ENCODE measurements around the gene TTC39A.
A peak's percentile ranks its signal among the peaks of the same experiment; 100 is the strongest.

The TTC39A gene

DNA sequence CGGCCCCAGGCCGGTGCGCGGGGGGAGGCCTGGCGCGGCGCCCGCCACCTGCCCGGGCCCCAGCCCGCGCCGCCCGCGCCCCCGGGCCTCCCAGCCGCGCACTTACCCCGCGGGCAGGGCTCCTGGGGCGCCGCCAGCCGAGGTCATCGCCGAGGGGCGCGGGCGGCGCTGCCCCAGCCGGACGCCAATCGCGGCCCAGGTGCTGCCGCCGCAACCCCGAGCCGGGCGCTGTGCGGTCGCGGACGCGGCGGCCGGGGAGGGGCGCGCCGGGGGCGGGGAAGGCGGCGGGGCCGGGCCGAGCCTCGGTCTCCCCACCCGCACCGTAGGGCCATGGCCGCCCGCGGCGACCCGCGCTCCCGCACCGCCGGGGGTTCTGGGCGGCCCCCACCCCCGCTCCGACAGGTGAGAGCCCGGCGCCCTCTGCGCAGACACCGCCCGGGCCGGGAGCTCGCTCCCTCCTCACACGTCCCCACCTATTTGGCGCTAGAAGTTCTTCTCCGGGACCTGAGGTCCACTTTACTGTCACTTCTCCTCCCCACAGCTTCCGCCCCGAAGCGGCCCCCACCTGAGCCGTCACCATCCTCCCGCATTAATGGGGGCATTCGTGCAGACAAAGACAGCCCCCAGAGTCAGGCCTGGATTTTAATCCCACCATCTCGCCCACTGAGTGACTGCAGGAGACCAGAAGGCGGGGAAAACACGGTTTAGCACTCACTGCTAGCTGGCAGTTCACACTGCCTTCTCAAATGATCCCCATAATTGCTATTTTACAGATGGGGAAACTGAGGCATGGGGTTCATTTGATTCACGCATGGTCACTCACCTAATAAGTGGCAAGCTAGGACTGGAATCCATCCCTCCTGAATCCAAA lies at the start of gene TTC39A:
Gene TTC39A (minus strand): TSS at position 232 of the 871 bp plus-strand sequence. CDS start 85 bp downstream, at position 147.
- no peak for ATAC-seq
- DNase-seq (ENCODE audit: low spot score in 2 of 2): no peak
- no peak within 1 kb of the TSS for H3K27ac Mint-ChIP-seq

GRCh38 chr1:51378871-51379270 lies 48.5 kb upstream of the TTC39A start:
- Mint-ChIP-seq H3K27ac (no peak overlapping the region), H3K4me1 (peaks cover 15% of the 10 kb centered on the region)

More for the DNA sequence above, at the start of gene TTC39A:
- Mint-ChIP-seq H3K9me3 (no peaks in the 10 kb centered on the region), H3K4me1 (peaks cover 14% of the 10 kb centered on the region), H3K4me3 (peak within 1 kb of the TSS; percentile 70), H3K36me3 (no peaks in the 10 kb centered on the region)

DNA sequence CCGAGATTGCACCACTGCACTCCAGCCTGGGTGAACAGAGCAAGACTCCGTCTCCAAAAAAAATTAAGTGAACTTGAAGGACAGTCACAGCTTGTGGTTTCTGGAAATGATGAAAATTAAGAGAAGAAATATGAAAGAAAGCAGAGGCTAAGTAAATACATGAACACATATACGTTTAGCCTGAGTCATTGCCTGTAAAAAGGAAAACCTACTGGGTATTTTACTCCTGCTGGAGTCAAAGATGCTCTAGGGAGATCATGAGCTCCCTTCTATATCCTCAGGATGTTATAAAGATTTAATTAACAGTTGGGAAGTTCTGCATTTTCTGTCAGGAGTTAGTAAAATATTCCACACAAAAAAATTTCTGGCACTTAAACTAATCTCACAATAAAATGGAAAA lies 43.5 kb upstream of the TTC39A start:
- no peaks in the 10 kb centered on the region for H3K4me1 Mint-ChIP-seq
- ATAC-seq (no peak), DNase-seq (ENCODE audit: low spot score in 2 of 2) (no peak)
- no peaks in the 10 kb centered on the region for H3K9me3 Mint-ChIP-seq
- no peak overlapping the region for H3K4me3 Mint-ChIP-seq
- H3K36me3 Mint-ChIP-seq: peaks cover 87% of the 10 kb centered on the region
- no peak overlapping the region for H3K27ac Mint-ChIP-seq

More at GRCh38 chr1:51378871-51379270, 48.5 kb upstream of the TTC39A start:
- Mint-ChIP-seq H3K36me3 (peaks cover 96% of the 10 kb centered on the region), H3K4me3 (no peak overlapping the region), H3K9me3 (no peaks in the 10 kb centered on the region)
- DNase-seq (ENCODE audit: low spot score in 2 of 2): no peak
- ATAC-seq: no peak

DNA sequence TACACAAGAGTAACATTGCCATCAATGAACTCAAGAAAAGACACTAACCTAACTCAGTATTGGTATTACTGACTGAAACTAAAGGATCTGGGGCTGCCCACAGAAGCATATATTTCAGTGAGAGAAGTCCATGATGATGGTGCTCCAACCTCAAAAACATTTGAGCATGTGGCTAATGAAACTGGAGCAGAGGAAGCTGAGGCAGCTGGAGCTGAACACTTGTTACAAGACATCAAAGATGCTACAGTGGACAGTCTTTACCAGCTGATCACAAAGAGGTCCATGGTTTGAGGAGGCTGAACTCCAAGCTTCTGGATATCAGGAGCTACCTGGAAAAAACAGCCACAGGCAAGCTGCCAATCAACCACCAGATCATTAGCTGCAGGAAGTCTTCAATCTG lies 42.2 kb upstream of the TTC39A start:
- no peaks in the 10 kb centered on the region for H3K9me3 Mint-ChIP-seq
- peak; percentile 34 for ATAC-seq
- H3K4me3 Mint-ChIP-seq: no peak overlapping the region
- H3K4me1 Mint-ChIP-seq: no peaks in the 10 kb centered on the region
- peaks cover 81% of the 10 kb centered on the region for H3K36me3 Mint-ChIP-seq
- DNase-seq (ENCODE audit: low spot score in 2 of 2): no peak
- no peak overlapping the region for H3K27ac Mint-ChIP-seq

DNA sequence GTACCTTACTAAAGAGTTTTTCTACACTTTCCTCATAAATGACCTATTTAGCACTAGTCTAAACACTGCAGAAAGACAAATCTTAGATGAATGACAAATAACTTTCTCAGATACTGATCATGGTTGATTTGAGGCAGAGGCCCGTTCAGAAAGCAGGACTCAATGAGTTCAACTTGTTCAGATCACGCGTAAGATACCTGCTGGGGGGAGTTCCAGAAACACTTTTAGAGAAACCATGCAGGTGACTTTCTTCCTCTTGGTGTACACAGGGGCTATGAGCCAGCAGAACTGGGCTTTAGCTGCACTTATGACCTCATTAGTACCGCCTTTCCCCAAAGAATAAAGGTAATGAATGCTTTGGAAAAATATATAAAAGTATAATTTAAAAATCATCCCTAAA lies 38.8 kb upstream of the TTC39A start:
- ATAC-seq: no peak
- no peak for DNase-seq (ENCODE audit: low spot score in 2 of 2)
- H3K36me3 Mint-ChIP-seq: peaks cover 75% of the 10 kb centered on the region
- H3K4me3 Mint-ChIP-seq: no peak overlapping the region
- no peaks in the 10 kb centered on the region for H3K9me3 Mint-ChIP-seq
- H3K27ac Mint-ChIP-seq: no peak overlapping the region
- no peaks in the 10 kb centered on the region for H3K4me1 Mint-ChIP-seq

GRCh38 chr1:51365774-51366173 lies 35.4 kb upstream of the TTC39A start:
- H3K27ac Mint-ChIP-seq: no peak overlapping the region
- no peaks in the 10 kb centered on the region for H3K9me3 Mint-ChIP-seq
- H3K4me3 Mint-ChIP-seq: no peak overlapping the region
- ATAC-seq (no peak), DNase-seq (ENCODE audit: low spot score in 2 of 2) (no peak)
- H3K4me1 Mint-ChIP-seq: no peaks in the 10 kb centered on the region
- peaks cover 84% of the 10 kb centered on the region for H3K36me3 Mint-ChIP-seq

GRCh38 chr1:51359879-51360278 lies 29.5 kb upstream of the TTC39A start:
- DNase-seq (ENCODE audit: low spot score in 2 of 2): peak in 1 of 2 donors; percentile 12
- Mint-ChIP-seq H3K4me1 (no peaks in the 10 kb centered on the region), H3K27ac (no peak overlapping the region), H3K36me3 (peaks cover 100% of the 10 kb centered on the region), H3K9me3 (no peaks in the 10 kb centered on the region), H3K4me3 (no peak overlapping the region)
- no peak for ATAC-seq

GRCh38 chr1:51355382-51355781 lies 25.0 kb upstream of the TTC39A start:
- Mint-ChIP-seq H3K9me3 (no peaks in the 10 kb centered on the region), H3K27ac (no peak overlapping the region), H3K36me3 (peaks cover 79% of the 10 kb centered on the region), H3K4me1 (no peaks in the 10 kb centered on the region), H3K4me3 (no peak overlapping the region)
- DNase-seq (ENCODE audit: low spot score in 2 of 2) (no peak), ATAC-seq (no peak)

DNA sequence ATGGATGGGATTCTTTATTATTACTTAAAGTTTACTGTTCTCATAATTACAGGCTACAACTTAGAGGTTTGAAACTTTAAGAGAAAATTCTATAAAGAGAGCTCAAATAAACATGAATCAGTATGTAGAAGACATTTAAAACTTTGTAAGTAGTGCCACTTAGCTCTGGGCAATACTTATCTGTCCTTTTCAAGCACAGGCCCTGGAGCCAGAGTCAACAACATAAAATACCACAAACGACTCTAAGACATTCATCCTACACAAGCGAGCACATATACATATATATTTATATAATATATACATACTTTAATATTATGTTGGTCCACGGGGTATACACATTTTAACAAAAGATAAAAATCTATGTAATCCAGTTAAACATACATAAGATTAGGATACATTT lies 24.1 kb upstream of the TTC39A start:
- no peak for ATAC-seq
- H3K9me3 Mint-ChIP-seq: no peaks in the 10 kb centered on the region
- H3K27ac Mint-ChIP-seq: no peak overlapping the region
- no peak for DNase-seq (ENCODE audit: low spot score in 2 of 2)
- H3K4me1 Mint-ChIP-seq: no peaks in the 10 kb centered on the region
- H3K4me3 Mint-ChIP-seq: no peak overlapping the region
- peaks cover 69% of the 10 kb centered on the region for H3K36me3 Mint-ChIP-seq

DNA sequence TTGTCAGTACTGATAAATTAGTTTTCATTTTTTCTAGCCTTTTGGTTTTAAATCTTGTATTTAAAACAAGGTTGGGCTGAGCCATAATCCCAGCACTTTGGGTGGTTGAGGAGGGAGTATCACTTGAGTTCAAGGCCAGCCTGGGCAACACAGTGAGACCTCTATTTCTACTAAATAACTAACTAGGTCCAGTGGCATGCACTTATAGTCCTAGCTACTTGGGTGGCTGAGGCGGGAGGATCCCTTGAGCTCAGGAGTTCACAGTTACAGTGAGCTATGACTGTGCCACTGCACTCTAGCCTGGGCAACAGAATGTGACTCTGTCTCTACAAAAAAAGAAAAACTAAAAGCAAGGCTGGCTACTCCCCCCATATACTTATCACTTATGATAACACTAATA lies 21.5 kb upstream of the TTC39A start:
- no peak for ATAC-seq
- peak overlapping the region; percentile 9 for H3K27ac Mint-ChIP-seq
- H3K4me1 Mint-ChIP-seq: no peaks in the 10 kb centered on the region
- no peaks in the 10 kb centered on the region for H3K9me3 Mint-ChIP-seq
- DNase-seq (ENCODE audit: low spot score in 2 of 2): peak in 1 of 2 donors; percentile 18
- H3K4me3 Mint-ChIP-seq: no peak overlapping the region
- H3K36me3 Mint-ChIP-seq: peaks cover 44% of the 10 kb centered on the region

DNA sequence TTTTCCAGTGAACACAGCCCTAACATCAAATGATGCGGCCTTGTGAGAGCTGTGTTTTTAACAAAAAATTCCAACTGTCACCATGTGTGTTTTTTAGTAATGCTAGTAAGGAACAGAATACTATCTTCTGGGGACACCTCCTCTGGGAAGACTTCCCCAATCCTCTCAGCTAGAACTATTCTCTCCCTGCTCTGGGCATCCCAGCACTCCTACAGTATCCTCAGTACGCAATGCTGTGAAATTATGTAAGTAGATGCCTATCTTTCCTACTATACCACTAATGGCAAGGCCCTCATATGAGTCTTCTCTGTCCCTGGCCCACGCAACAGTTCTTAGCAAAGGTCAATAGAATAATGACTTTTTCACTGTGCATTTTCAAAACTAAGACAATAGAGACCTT lies 19.5 kb upstream of the TTC39A start:
- Mint-ChIP-seq H3K36me3 (peaks cover 24% of the 10 kb centered on the region), H3K4me1 (peaks cover 5% of the 10 kb centered on the region), H3K27ac (no peak overlapping the region), H3K9me3 (no peaks in the 10 kb centered on the region), H3K4me3 (no peak overlapping the region)
- DNase-seq (ENCODE audit: low spot score in 2 of 2) (no peak), ATAC-seq (no peak)

GRCh38 chr1:51348147-51348527 lies 17.8 kb upstream of the TTC39A start:
- Mint-ChIP-seq H3K36me3 (peaks cover 6% of the 10 kb centered on the region), H3K4me3 (no peak overlapping the region), H3K9me3 (no peaks in the 10 kb centered on the region), H3K27ac (no peak overlapping the region), H3K4me1 (peaks cover 15% of the 10 kb centered on the region)
- ATAC-seq (no peak), DNase-seq (ENCODE audit: low spot score in 2 of 2) (no peak)

DNA sequence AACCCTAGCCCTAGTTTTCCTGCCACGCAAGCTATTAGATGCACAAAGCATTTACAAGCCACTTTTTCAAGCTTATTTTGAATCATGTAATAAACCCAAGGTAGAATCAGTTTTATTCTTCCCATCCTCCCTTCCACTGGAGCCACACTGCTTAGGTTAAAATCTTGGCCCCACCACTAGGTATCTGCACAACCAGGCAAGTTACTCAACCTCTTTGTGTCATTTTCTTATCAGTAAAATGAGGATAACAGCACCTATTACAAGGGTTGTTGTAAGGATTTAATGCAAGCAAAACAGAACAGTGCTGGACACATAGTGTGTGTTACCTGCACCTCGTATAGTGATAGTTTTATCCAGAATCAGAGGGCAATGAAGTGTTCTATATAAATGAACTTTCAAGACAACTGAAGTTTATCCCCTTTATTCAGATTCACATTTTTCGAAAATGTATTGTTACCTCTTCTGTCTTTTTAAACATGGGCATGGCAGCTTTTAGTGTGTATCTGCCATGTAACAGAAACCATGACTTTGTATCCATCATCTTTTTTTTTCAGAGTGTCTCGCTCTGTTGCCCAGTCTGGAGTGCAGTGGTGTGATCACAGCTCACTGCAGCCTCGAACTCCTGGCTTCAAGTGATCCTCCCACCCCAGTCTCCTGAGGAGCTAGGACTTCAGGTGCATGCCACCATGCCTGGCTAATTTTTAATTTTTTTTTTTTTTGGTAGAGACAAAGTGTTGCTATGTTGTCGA lies 17.2 kb upstream of the TTC39A start:
- no peaks in the 10 kb centered on the region for H3K9me3 Mint-ChIP-seq
- H3K4me3 Mint-ChIP-seq: no peak overlapping the region
- ATAC-seq: no peak
- peak in 1 of 2 donors; percentile 18 for DNase-seq (ENCODE audit: low spot score in 2 of 2)
- peaks cover 15% of the 10 kb centered on the region for H3K4me1 Mint-ChIP-seq
- H3K27ac Mint-ChIP-seq: no peak overlapping the region
- H3K36me3 Mint-ChIP-seq: peaks cover under 1% of the 10 kb centered on the region

GRCh38 chr1:51346086-51346942 lies 16.0 kb upstream of the TTC39A start:
- Mint-ChIP-seq H3K4me3 (no peak overlapping the region), H3K27ac (no peak overlapping the region), H3K9me3 (no peaks in the 10 kb centered on the region), H3K4me1 (peaks cover 15% of the 10 kb centered on the region), H3K36me3 (no peaks in the 10 kb centered on the region)
- ATAC-seq (no peak), DNase-seq (ENCODE audit: low spot score in 2 of 2) (peak in 1 of 2 donors; percentile 45)

DNA sequence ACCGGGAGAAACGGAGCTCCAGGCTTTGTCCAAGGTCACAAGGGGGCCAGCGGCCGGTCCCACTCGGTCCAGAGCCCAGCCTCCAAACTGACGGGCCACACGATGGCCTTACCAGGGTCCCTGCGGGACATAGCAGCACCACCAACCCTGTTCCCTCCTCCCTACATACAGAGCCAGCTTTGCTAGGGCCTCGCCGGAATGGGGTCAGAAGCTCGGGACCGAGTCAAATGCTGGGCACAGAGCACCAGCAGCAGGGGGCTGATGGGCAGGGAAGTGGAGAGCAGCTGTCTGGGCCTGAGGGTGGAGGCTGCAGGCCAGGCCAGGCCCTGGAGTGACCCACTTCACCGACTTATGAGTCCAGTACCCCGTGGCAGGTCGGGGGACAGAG lies 14.9 kb upstream of the TTC39A start:
- no peak for ATAC-seq
- peaks cover 15% of the 10 kb centered on the region for H3K4me1 Mint-ChIP-seq
- H3K9me3 Mint-ChIP-seq: no peaks in the 10 kb centered on the region
- DNase-seq (ENCODE audit: low spot score in 2 of 2): no peak
- no peak overlapping the region for H3K4me3 Mint-ChIP-seq
- no peaks in the 10 kb centered on the region for H3K36me3 Mint-ChIP-seq
- no peak overlapping the region for H3K27ac Mint-ChIP-seq

Data from stimulated activated effector memory CD8-positive, alpha-beta T cell treated with anti-CD3 and anti-CD28 coated beads, Interleukin-12 subunit alpha, Interleukin-12 subunit beta, amount 100 ng/mL, for 72 hours (primary cell).